Measurements from ENCODE around the gene PLB1.

The PLB1 gene

GRCh38 chr2:28506112-28506910 is 10.5 kb downstream of the PLB1 start:
- DNase-seq (ENCODE audit: low spot score), result no peak

- no peak for DNase-seq (ENCODE audit: low spot score)
These were observed 12.2 kb downstream of the PLB1 start for GRCh38 chr2:28507796-28508764.

GRCh38 chr2:28509361-28509760 is 13.5 kb downstream of the PLB1 start:
- DNase-seq (ENCODE audit: low spot score), result no peak

- no peak for DNase-seq (ENCODE audit: low spot score)
These were observed 14.3 kb downstream of the PLB1 start for GRCh38 chr2:28510184-28510583.

- no peak for DNase-seq (ENCODE audit: low spot score)
These were observed 16.2 kb downstream of the PLB1 start for GRCh38 chr2:28511871-28512606.

GRCh38 chr2:28512607-28512965 is 16.7 kb downstream of the PLB1 start:
- DNase-seq (ENCODE audit: low spot score), result no peak

GRCh38 chr2:28513097-28513496 is 17.2 kb downstream of the PLB1 start:
- DNase-seq (ENCODE audit: low spot score), result no peak

- no peak for DNase-seq (ENCODE audit: low spot score)
These were observed 19.4 kb downstream of the PLB1 start for GRCh38 chr2:28515176-28515751.

GRCh38 chr2:28516430-28516829 is 20.6 kb downstream of the PLB1 start:
- DNase-seq (ENCODE audit: low spot score), result no peak

- DNase-seq (ENCODE audit: low spot score), result no peak
These were observed 21.1 kb downstream of the PLB1 start for GRCh38 chr2:28516950-28517349.

- DNase-seq (ENCODE audit: low spot score), result no peak
These were observed 25.8 kb downstream of the PLB1 start for GRCh38 chr2:28521663-28522062.

- no peak for DNase-seq (ENCODE audit: low spot score)
These were observed 26.6 kb downstream of the PLB1 start for GRCh38 chr2:28522481-28522880.

GRCh38 chr2:28523902-28524301 is 28.0 kb downstream of the PLB1 start:
- no peak for DNase-seq (ENCODE audit: low spot score)

GRCh38 chr2:28525481-28525880 is 29.6 kb downstream of the PLB1 start:
- no peak for DNase-seq (ENCODE audit: low spot score)

GRCh38 chr2:28526527-28527132 is 30.8 kb downstream of the PLB1 start:
- no peak for DNase-seq (ENCODE audit: low spot score)

GRCh38 chr2:28527196-28527595 is 31.3 kb downstream of the PLB1 start:
- DNase-seq (ENCODE audit: low spot score), result no peak

- DNase-seq (ENCODE audit: low spot score), result no peak
These were observed 32.3 kb downstream of the PLB1 start for GRCh38 chr2:28528206-28528605.

GRCh38 chr2:28530782-28531181 is 34.9 kb downstream of the PLB1 start:
- no peak for DNase-seq (ENCODE audit: low spot score)

GRCh38 chr2:28532399-28532798 is 36.5 kb downstream of the PLB1 start:
- DNase-seq (ENCODE audit: low spot score), result no peak

- DNase-seq (ENCODE audit: low spot score), result no peak
These were observed 37.3 kb downstream of the PLB1 start for GRCh38 chr2:28533044-28533680.

- DNase-seq (ENCODE audit: low spot score), result no peak
These were observed 39.0 kb downstream of the PLB1 start for GRCh38 chr2:28534817-28535216.

All from GM03348 (cell line).